Measurements from ENCODE around the gene DEDD. TPM values are rescaled to one million over a fixed set of nuclear protein-coding genes. Genes with fewer than 3 reads are reported as not detected.
A peak's percentile ranks its signal among the peaks of the same experiment; 100 is the strongest.
"Not testable (repeated sequence)": the region's sequence is repeated elsewhere in the genome, so short reads cannot be mapped to it uniquely, and the experiment has no call there.

Gene DEDD
- total and polyA plus RNA-seq, 2 donors, result 14.7 to 24.8 TPM

DNA sequence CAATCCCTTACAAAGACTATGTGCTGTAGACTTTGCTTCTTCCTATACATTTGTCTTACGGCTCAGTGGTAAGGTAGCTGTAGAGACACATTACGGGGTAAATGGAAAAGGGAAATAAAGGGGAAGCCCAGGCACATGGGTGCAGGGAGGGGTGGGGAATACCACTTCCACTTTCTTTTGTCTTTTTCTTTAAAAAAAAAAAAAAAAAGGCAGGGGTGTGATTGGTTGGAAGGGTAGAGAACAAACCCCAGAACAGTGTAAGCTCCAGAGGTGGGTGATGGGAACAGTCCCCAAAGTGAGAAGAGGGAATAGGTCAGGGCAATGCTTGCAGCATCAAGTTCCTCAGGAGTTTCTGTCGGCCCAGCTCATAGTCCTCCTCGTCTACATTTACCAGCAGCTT lies 10.6 kb downstream of the DEDD start:
- H3K9me3 ChIP-seq (ENCODE audit: control insufficient read depth in 2 of 2, insufficient read depth in 1 of 2, low read length in 1 of 2), result no peaks in the 10 kb centered on the region
- 87% methylated on average over 4 of the region's 4 CpGs for WGBS
- H3K27me3 ChIP-seq (ENCODE audit: control insufficient read depth in 2 of 2, insufficient read depth in 1 of 2, low read length in 1 of 2), result no peaks in the 10 kb centered on the region
- peak overlapping the region in 1 of 2 donors; percentile 32 for H3K27ac ChIP-seq (ENCODE audit: low read depth in 1 of 2, low read length in 1 of 2)
- H3K4me3 ChIP-seq (ENCODE audit: low read length in 2 of 2), result no peak overlapping the region
- peaks cover 19 to 23% of the 10 kb centered on the region in 2 donors for H3K4me1 ChIP-seq (ENCODE audit: control insufficient read depth in 2 of 2, insufficient read depth in 2 of 2, low read length in 2 of 2)
- DNase-seq (ENCODE audit: low read depth in 6 of 9, low spot score in 9 of 9), result no peak
- peaks cover 53 to 66% of the 10 kb centered on the region in 2 donors for H3K36me3 ChIP-seq (ENCODE audit: control insufficient read depth in 2 of 2, insufficient read depth in 2 of 2, low read length in 1 of 2)

DNA sequence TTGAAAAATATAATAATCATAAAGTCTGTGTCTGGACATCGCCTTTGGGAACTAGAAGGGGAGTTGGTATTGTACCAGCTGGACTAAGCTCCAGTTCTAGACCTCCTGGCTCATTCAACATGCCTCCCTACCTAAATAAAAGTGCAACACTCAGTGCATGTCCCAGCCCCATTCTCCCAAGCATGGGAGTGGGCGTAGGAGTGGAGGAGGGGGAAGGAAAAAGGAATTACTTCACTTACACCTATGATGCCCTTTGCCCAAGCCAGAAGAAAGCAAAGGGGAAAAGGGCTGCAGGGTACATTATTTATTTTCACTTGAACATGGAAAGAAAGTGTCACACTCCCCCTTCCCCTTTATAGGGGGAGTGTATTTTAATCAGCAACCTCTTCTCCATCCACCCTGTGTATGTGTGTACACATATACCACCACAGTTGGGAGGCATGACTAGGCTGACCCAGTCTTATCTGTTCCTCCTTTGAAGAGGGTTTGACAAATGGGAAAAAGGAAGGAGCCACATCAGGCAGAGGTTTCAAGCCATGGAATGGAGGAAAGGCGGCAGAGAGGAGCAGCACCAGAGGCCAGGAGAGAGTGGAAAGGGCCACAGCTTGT lies 11.3 kb downstream of the DEDD start:
- peaks cover 23 to 30% of the 10 kb centered on the region in 2 donors for H3K4me1 ChIP-seq (ENCODE audit: control insufficient read depth in 2 of 2, insufficient read depth in 2 of 2, low read length in 2 of 2)
- H3K27ac ChIP-seq (ENCODE audit: low read depth in 1 of 2, low read length in 1 of 2), result no peak overlapping the region
- H3K36me3 ChIP-seq (ENCODE audit: control insufficient read depth in 2 of 2, insufficient read depth in 2 of 2, low read length in 1 of 2), result peaks cover 53 to 61% of the 10 kb centered on the region in 2 donors
- 95% methylated on average over 3 of the region's 3 CpGs for WGBS
- no peak for DNase-seq (ENCODE audit: low read depth in 6 of 9, low spot score in 9 of 9)
- no peaks in the 10 kb centered on the region for H3K27me3 ChIP-seq (ENCODE audit: control insufficient read depth in 2 of 2, insufficient read depth in 1 of 2, low read length in 1 of 2)
- H3K9me3 ChIP-seq (ENCODE audit: control insufficient read depth in 2 of 2, insufficient read depth in 1 of 2, low read length in 1 of 2), result no peaks in the 10 kb centered on the region
- no peak overlapping the region for H3K4me3 ChIP-seq (ENCODE audit: low read length in 2 of 2)

DNA sequence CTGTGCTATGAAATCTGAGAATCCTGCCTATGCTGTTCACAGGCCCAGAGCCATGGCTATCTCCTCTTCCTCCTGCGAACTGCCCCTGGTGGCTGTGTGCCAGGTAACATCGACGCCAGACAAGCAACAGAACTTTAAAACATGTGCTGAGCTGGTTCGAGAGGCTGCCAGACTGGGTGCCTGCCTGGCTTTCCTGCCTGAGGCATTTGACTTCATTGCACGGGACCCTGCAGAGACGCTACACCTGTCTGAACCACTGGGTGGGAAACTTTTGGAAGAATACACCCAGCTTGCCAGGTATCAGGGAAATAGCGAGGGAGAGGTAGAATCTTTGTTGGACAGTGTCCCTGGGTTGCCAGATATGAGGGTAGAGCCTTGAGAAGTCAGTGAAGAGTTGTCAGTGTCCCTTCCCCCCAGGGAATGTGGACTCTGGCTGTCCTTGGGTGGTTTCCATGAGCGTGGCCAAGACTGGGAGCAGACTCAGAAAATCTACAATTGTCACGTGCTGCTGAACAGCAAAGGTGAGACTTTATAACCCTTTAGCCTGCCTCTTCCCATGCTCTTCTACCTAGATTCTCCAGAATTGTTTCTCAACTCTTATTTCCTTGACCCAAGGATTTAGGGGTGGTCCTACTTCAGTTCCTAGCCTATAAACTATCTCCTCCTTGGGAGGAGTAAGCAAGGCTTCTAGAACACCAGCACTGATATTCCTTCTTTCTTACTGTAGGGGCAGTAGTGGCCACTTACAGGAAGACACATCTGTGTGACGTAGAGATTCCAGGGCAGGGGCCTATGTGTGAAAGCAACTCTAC lies 13.2 kb downstream of the DEDD start:
- Histone ChIP-seq H3K9me3 (ENCODE audit: control insufficient read depth in 2 of 2, insufficient read depth in 1 of 2, low read length in 1 of 2) (no peaks in the 10 kb centered on the region), H3K27ac (ENCODE audit: low read depth in 1 of 2, low read length in 1 of 2) (peak overlapping the region; percentile 33 to 92), H3K4me1 (ENCODE audit: control insufficient read depth in 2 of 2, insufficient read depth in 2 of 2, low read length in 2 of 2) (peaks cover 23 to 34% of the 10 kb centered on the region in 2 donors), H3K36me3 (ENCODE audit: control insufficient read depth in 2 of 2, insufficient read depth in 2 of 2, low read length in 1 of 2) (peaks cover 41 to 44% of the 10 kb centered on the region in 2 donors), H3K27me3 (ENCODE audit: control insufficient read depth in 2 of 2, insufficient read depth in 1 of 2, low read length in 1 of 2) (no peaks in the 10 kb centered on the region), H3K4me3 (ENCODE audit: low read length in 2 of 2) (peak overlapping the region in 1 of 2 donors; percentile 87)
- WGBS, result 84% methylated on average over 10 of the region's 10 CpGs
- peak in 2 of 9 donors; percentile 25 to 52 for DNase-seq (ENCODE audit: low read depth in 6 of 9, low spot score in 9 of 9)

DNA sequence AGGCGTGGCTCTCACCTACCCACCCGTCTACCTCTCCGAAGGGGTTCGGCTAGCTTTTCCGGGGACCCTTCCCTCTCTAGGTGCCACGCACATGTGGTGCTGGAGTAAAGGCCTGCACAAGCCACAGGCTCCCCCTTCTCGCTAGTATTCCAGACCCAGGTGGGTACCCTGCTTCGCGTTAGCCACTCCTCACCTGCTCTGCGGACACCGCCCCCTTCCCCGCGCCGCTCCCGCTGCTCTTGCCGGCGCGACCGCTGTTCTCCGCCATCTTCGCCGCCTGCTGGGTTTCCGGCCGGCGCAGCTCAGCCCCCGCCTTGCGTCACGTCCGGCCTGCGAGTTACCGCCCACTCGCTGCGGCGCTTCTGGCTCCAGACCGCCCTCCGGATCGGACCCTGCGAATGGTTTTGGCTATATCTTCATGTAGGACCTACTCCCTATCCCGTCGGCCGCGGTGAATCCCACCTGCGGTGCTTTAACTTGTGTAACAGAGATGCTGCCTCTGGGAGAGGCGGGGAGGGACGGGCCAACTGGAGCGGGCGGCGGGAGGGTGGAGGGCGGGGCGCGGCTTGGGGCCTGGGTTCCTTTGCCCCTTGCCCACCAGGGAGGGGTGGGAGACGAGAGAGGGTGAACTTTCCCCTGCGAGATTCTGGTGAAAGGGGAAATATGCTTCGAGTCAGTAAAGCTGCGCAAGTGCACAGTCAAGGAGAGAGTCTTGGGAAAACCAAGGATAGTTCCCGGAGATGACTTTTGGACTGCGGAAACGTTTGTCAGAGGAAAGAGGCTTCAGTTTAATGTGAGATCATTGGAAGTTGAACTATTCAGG lies 14.5 kb downstream of the DEDD start, which contains the start of the genes NIT1 and PFDN2:
NIT1 (plus strand) TSS at position 347 of the 823 bp plus-strand sequence; CDS start at position 419, 72 bp downstream.
PFDN2 (minus strand) TSS at position 279 of the 823 bp plus-strand sequence; CDS start at position 268, 11 bp downstream.
- Histone ChIP-seq H3K4me3 (ENCODE audit: low read length in 2 of 2) (peak within 1 kb of the TSS; percentile 80 to 87), H3K36me3 (ENCODE audit: control insufficient read depth in 2 of 2, insufficient read depth in 2 of 2, low read length in 1 of 2) (peaks cover 28 to 34% of the 10 kb centered on the region in 2 donors), H3K27me3 (ENCODE audit: control insufficient read depth in 2 of 2, insufficient read depth in 1 of 2, low read length in 1 of 2) (no peaks in the 10 kb centered on the region), H3K9me3 (ENCODE audit: control insufficient read depth in 2 of 2, insufficient read depth in 1 of 2, low read length in 1 of 2) (no peaks in the 10 kb centered on the region), H3K4me1 (ENCODE audit: control insufficient read depth in 2 of 2, insufficient read depth in 2 of 2, low read length in 2 of 2) (peaks cover 23 to 34% of the 10 kb centered on the region in 2 donors), H3K27ac (ENCODE audit: low read depth in 1 of 2, low read length in 1 of 2) (peak within 1 kb of the TSS; percentile 84 to 92)
- WGBS, result under 1% methylated on average over 58 of the region's 58 CpGs
- peak; percentile 68 to 90 (median 78) for DNase-seq (ENCODE audit: low read depth in 6 of 9, low spot score in 9 of 9)

DNA sequence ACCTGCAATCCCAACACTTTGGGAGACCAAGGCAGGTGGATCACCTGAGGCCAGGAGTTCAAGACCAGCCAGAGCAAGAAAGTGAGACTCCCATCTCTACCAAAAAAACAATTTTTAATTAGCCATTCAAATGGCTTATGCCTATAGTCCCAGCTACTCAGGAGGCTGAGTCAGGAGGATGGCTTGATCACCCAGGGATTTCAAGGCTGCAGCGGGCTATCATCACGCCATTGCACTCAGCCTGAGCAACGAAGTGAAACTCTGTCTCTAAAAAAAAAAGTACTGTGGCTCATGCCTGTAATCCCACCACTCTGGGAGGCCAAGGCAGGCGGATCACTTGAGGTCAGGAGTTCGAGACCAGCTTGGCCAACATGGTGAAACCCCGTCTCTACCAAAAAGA lies 16.5 kb downstream of the DEDD start:
- H3K4me3 ChIP-seq (ENCODE audit: low read length in 2 of 2); H3K9me3 ChIP-seq (ENCODE audit: control insufficient read depth in 2 of 2, insufficient read depth in 1 of 2, low read length in 1 of 2); H3K27ac ChIP-seq (ENCODE audit: low read depth in 1 of 2, low read length in 1 of 2); H3K27me3 ChIP-seq (ENCODE audit: control insufficient read depth in 2 of 2, insufficient read depth in 1 of 2, low read length in 1 of 2); DNase-seq (ENCODE audit: low read depth in 6 of 9, low spot score in 9 of 9): not testable (repeated sequence)
- Histone ChIP-seq H3K36me3 (ENCODE audit: control insufficient read depth in 2 of 2, insufficient read depth in 2 of 2, low read length in 1 of 2) (peaks cover 10 to 14% of the 10 kb centered on the region in 2 donors), H3K4me1 (ENCODE audit: control insufficient read depth in 2 of 2, insufficient read depth in 2 of 2, low read length in 2 of 2) (peaks cover 23 to 34% of the 10 kb centered on the region in 2 donors)
- WGBS, result 95% methylated on average over 6 of the region's 6 CpGs

DNA sequence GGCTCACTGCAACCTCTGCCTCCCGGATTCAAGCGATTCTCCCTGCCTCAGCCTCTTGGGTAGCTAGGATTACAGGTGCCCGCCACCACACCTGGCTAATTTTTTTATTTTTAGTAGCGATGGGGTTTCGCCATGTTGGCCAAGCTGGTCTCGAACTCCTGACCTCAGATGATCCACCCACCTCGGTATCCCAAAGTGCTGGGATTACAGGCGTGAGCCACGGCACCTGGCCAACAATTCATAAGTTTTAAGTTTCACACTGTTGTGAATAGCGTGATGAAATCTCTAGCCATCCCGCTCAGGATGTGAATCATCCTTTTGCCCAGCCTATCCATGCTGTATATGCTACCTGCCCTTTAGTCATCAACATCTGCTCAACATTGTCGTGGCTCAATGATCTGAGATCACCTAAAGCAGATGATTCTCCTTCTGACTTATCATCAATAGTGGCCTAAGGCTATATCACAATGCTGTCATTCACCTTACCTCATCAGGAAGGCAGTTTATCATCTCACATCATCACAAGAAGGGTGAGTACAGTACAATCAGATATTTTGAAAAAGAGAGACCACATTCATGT lies 17.2 kb downstream of the DEDD start:
- peaks cover 23 to 34% of the 10 kb centered on the region in 2 donors for H3K4me1 ChIP-seq (ENCODE audit: control insufficient read depth in 2 of 2, insufficient read depth in 2 of 2, low read length in 2 of 2)
- no peak overlapping the region for H3K4me3 ChIP-seq (ENCODE audit: low read length in 2 of 2)
- H3K27me3 ChIP-seq (ENCODE audit: control insufficient read depth in 2 of 2, insufficient read depth in 1 of 2, low read length in 1 of 2), result no peaks in the 10 kb centered on the region
- no peak overlapping the region for H3K27ac ChIP-seq (ENCODE audit: low read depth in 1 of 2, low read length in 1 of 2)
- WGBS, result 94% methylated on average over 12 of the region's 12 CpGs
- no peak for DNase-seq (ENCODE audit: low read depth in 6 of 9, low spot score in 9 of 9)
- no peaks in the 10 kb centered on the region for H3K9me3 ChIP-seq (ENCODE audit: control insufficient read depth in 2 of 2, insufficient read depth in 1 of 2, low read length in 1 of 2)
- H3K36me3 ChIP-seq (ENCODE audit: control insufficient read depth in 2 of 2, insufficient read depth in 2 of 2, low read length in 1 of 2), result peaks cover 4 to 6% of the 10 kb centered on the region in 2 donors

DNA sequence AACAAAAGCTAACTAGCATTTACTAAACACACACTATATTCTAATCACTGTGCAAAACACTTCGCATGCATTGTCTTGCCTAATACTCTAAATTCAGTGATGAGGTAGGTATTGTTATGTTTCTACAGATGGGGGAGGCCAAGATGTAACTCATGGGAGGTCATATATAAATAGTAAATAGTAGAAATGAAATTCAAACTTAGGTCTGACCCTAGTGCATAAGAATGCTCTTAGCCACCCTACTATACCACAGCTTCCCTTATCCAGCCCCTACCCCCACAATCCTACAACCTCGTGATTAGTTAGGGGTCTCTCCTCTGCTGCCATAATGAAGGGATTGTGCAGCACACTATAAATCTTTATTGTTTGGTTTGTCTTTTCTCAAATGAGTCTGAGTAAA lies 17.9 kb downstream of the DEDD start:
- Histone ChIP-seq H3K27me3 (ENCODE audit: control insufficient read depth in 2 of 2, insufficient read depth in 1 of 2, low read length in 1 of 2) (no peaks in the 10 kb centered on the region), H3K36me3 (ENCODE audit: control insufficient read depth in 2 of 2, insufficient read depth in 2 of 2, low read length in 1 of 2) (peaks cover 2 to 4% of the 10 kb centered on the region in 2 donors), H3K27ac (ENCODE audit: low read depth in 1 of 2, low read length in 1 of 2) (no peak overlapping the region), H3K9me3 (ENCODE audit: control insufficient read depth in 2 of 2, insufficient read depth in 1 of 2, low read length in 1 of 2) (no peaks in the 10 kb centered on the region), H3K4me3 (ENCODE audit: low read length in 2 of 2) (no peak overlapping the region), H3K4me1 (ENCODE audit: control insufficient read depth in 2 of 2, insufficient read depth in 2 of 2, low read length in 2 of 2) (peaks cover 19 to 29% of the 10 kb centered on the region in 2 donors)
- WGBS, result 91% methylated on average over 2 of the region's 2 CpGs
- no peak for DNase-seq (ENCODE audit: low read depth in 6 of 9, low spot score in 9 of 9)

DNA sequence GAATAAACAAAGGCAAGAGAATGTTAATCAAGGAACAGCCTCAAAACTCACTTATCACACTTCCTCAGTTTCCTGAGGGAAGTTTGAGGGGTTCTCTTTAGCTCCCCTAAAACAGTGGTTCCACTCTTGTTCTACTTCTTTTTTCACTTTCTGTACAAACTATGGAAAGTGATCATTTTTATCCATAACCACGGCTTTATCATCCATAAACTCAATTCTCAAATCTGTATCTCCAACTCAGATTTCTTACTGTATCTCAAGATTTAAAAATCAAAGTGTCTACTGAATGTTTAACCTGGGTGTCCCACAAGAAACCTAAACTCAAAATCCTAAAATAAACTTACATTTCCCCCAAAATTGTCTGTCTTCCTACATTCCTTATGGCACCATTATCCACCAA lies 18.6 kb downstream of the DEDD start:
- H3K36me3 ChIP-seq (ENCODE audit: control insufficient read depth in 2 of 2, insufficient read depth in 2 of 2, low read length in 1 of 2), result peaks cover 4 to 5% of the 10 kb centered on the region in 2 donors
- H3K9me3 ChIP-seq (ENCODE audit: control insufficient read depth in 2 of 2, insufficient read depth in 1 of 2, low read length in 1 of 2), result no peaks in the 10 kb centered on the region
- no peak overlapping the region for H3K27ac ChIP-seq (ENCODE audit: low read depth in 1 of 2, low read length in 1 of 2)
- H3K27me3 ChIP-seq (ENCODE audit: control insufficient read depth in 2 of 2, insufficient read depth in 1 of 2, low read length in 1 of 2), result no peaks in the 10 kb centered on the region
- H3K4me1 ChIP-seq (ENCODE audit: control insufficient read depth in 2 of 2, insufficient read depth in 2 of 2, low read length in 2 of 2), result peaks cover 13 to 22% of the 10 kb centered on the region in 2 donors
- WGBS, result 37% methylated on average over 1 of the region's 1 CpG
- no peak overlapping the region for H3K4me3 ChIP-seq (ENCODE audit: low read length in 2 of 2)
- no peak for DNase-seq (ENCODE audit: low read depth in 6 of 9, low spot score in 9 of 9)

Measured in thymus (tissue), 11 donors.